Upper lobe of left lung (tissue), 6 donors: ENCODE measurements around the gene SLC6A13. TPM values are rescaled to one million over a fixed set of nuclear protein-coding genes. Genes with fewer than 3 reads are reported as not detected.

ENCODE experiments used
- ATAC-seq, 2 donors: fragments of 200-7000 bp; cut with Tn5 transposase; one replicate each; pipeline ENCODE4 v1.9.1; 2022; ENCODE audit warnings: mild to moderate bottlenecking in 2 of 2, moderate library complexity in 2 of 2; ENCODE audit not compliant: low FRiP score in 2 of 2
- DNase-seq, 2 donors: peaks; one replicate each; pipeline ENCODE4 v3.0.0-alpha.2; 2019 to 2020
- H3K27ac ChIP-seq, 4 donors: fragments of 200-600 bp; sonication (generic); one replicate each; pipeline ENCODE4 v1.5.1; 2016 to 2019
- H3K27me3 ChIP-seq, 4 donors: fragments of 200-600 bp; sonication (generic); one replicate each; pipeline ENCODE4 v1.5.1; 2017 to 2019
- H3K36me3 ChIP-seq, 4 donors: fragments of 200-600 bp; sonication (generic); one replicate each; pipeline ENCODE4 v1.5.1; 2016 to 2019
- H3K4me1 ChIP-seq, 4 donors: fragments of 200-600 bp; sonication (generic); one replicate each; pipeline ENCODE4 v1.5.1; 2018 to 2019
- H3K4me3 ChIP-seq, 4 donors: fragments of 200-600 bp; sonication (generic); one replicate each; pipeline ENCODE4 v1.5.1; 2017 to 2019; ENCODE audit warnings: mild to moderate bottlenecking in 2 of 4, moderate library complexity in 1 of 4
- H3K9me3 ChIP-seq, 4 donors: fragments of 200-600 bp; sonication (generic); one replicate each; pipeline ENCODE4 v1.5.1; 2018 to 2019
- EP300 ChIP-seq, 4 donors: sonication (generic); formaldehyde crosslinking; IDR thresholded peaks; one replicate each; pipeline ENCODE4 v1.5.1; 2017; ENCODE audit warnings: antibody characterized with exemption in 4 of 4, control low read depth in 2 of 4
- POLR2A ChIP-seq, 4 donors: fragments of 450-650 bp; IDR thresholded peaks; one replicate each; pipeline ENCODE4 v1.5.1; 2016 to 2017; ENCODE audit warnings: antibody characterized with exemption in 4 of 4, mild to moderate bottlenecking in 2 of 4
- POLR2AphosphoS5 ChIP-seq, 2 donors: sonication (generic); formaldehyde crosslinking; IDR thresholded peaks; one replicate each; pipeline ENCODE4 v1.5.1; 2017; ENCODE audit warnings: antibody characterized with exemption in 2 of 2
- WGBS, 2 donors: methylation state at CpG; one replicate each; pipeline ENCODE4 v1.1.5; 2017 to 2018; 5-methylcytosine and 5-hydroxymethylcytosine counted together
- total RNA-seq, 6 donors: library from RNA; depleted of rRNA in 4 of 6; stranded (reverse); fragments of >200 nt in 4 of 6; gene quantifications; one replicate each; pipeline versions ENCODE4 v1.1.0 to v1.2.1, GENCODE V29; 2016 to 2021
- TF ChIP-seq, protein P1 (sequence below), 6 experiments: fragments of 450-650 bp in 4 of 6; fragments of 200-600 bp in 2 of 6; sonication (generic) in 2 of 6; IDR thresholded peaks; one replicate each; pipeline ENCODE4 v1.5.1; 2016 to 2019; ENCODE audit warnings: antibody characterized with exemption in 6 of 6
- donor health status: DM: no; HTN: no; CAD: no; lungs with moderate emphysema.
- donor health status: DM: no; HTN: yes; CAD: no; lungs with severe emphysema.

SLC6A13 gene
- total RNA-seq, 6 donors from 2014 or later, result 1.6 to 2.3 (median 2.0) TPM; not detected in 1

DNA sequence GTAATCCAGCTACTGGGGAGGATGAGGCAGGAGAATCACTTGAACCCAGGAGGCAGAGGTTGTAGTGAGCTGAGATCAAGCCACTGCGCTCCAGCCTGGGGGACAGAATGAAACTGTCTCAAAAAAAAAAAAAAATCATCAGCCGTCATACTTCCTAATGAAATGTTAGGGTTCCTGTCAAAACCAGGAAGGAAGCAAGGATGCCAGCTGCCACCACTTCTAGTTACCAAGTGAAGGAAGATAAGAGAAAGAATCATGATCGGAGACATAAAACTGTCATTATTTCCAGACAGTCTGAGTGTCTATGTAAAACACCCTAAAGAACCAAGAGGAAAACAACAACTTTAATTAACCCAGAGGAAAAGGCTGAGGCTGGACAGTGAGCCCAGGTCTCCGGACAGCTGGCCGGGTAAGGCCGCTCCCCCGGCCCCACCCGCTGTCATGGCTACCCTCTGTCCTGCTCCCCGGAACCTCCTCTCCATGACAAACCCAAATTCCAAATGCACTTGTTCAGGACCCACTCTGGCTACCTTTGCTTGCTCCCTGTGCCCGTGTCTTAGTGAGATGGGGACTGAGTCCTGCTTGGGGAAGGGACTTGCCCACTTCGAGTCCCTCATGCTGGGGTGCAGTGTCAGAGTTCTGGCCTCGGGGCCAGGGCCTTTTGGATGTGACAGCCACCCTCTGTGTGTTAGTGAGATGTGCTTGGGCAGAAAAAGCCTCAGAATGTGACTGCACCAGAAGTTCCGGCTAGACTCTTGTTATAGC, 77.6 kb downstream of the SLC6A13 start:
- Histone ChIP-seq H3K9me3 (no peaks in the 10 kb centered on the region), H3K4me3 (no peak overlapping the region), H3K27ac (no peak overlapping the region), H3K36me3 (no peaks in the 10 kb centered on the region), H3K4me1 (peaks cover 6 to 26% (median 8%) of the 10 kb centered on the region in 4 donors), H3K27me3 (no peaks in the 10 kb centered on the region)
- no peak for TF ChIP-seq POLR2A (IDR thresholded peaks at IDR 0.05)
- TF ChIP-seq POLR2AphosphoS5 (IDR thresholded peaks at IDR 0.05), result no peak
- TF ChIP-seq, protein P1, sequence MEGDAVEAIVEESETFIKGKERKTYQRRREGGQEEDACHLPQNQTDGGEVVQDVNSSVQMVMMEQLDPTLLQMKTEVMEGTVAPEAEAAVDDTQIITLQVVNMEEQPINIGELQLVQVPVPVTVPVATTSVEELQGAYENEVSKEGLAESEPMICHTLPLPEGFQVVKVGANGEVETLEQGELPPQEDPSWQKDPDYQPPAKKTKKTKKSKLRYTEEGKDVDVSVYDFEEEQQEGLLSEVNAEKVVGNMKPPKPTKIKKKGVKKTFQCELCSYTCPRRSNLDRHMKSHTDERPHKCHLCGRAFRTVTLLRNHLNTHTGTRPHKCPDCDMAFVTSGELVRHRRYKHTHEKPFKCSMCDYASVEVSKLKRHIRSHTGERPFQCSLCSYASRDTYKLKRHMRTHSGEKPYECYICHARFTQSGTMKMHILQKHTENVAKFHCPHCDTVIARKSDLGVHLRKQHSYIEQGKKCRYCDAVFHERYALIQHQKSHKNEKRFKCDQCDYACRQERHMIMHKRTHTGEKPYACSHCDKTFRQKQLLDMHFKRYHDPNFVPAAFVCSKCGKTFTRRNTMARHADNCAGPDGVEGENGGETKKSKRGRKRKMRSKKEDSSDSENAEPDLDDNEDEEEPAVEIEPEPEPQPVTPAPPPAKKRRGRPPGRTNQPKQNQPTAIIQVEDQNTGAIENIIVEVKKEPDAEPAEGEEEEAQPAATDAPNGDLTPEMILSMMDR (IDR thresholded peaks at IDR 0.05), result no peak
- ATAC-seq (no peak), DNase-seq (no peak)
- 55 to 62% methylated on average over 11 to 13 of the region's 13 CpGs for WGBS, 2 donors

DNA sequence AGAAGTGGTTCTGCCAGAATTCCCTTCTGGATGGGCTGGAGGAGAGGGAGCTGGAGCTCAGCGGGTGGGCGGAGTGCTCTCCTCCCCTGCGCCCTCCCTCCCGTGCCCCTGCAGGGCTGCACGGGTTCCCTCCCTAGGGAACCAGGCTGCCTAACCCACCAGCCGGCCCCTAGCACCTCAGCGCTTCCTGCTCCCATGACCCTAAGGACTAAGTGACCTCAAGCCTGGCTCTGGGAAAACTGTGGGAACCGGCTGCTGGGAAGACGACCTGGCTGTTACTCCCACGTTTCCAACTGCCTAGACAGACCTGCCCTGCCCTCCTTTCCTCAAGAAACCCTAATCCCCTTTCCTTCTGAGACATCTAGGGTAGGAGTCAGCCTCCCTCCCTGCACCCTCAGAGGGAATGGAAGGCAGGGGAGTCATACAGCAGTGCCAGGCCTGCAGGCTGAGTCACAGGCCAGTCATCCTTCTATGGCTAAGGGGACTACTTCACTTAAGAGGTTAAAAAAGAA, 80.2 kb downstream of the SLC6A13 start:
- 71% methylated on average over 10 of the region's 10 CpGs; no CpG with 5 or more reads in 1 of the 2 donors for WGBS, 2 donors
- H3K27ac ChIP-seq, result no peak overlapping the region
- DNase-seq, result no peak
- peaks cover 0 to 15% (median 2%) of the 10 kb centered on the region in 4 donors for H3K4me1 ChIP-seq
- H3K4me3 ChIP-seq, result peak overlapping the region in 1 of 4 donors; percentile 19
- no peaks in the 10 kb centered on the region for H3K27me3 ChIP-seq
- ATAC-seq, result no peak
- H3K36me3 ChIP-seq, result no peaks in the 10 kb centered on the region
- TF ChIP-seq EP300 (IDR thresholded peaks at IDR 0.05), result peak in 1 of 4 donors; percentile 69
- TF ChIP-seq POLR2AphosphoS5 (IDR thresholded peaks at IDR 0.05), result peak; percentile 7 to 60
- TF ChIP-seq, protein P1 (IDR thresholded peaks at IDR 0.05), result no peak
- TF ChIP-seq POLR2A (IDR thresholded peaks at IDR 0.05), result no peak
- no peaks in the 10 kb centered on the region for H3K9me3 ChIP-seq

DNA sequence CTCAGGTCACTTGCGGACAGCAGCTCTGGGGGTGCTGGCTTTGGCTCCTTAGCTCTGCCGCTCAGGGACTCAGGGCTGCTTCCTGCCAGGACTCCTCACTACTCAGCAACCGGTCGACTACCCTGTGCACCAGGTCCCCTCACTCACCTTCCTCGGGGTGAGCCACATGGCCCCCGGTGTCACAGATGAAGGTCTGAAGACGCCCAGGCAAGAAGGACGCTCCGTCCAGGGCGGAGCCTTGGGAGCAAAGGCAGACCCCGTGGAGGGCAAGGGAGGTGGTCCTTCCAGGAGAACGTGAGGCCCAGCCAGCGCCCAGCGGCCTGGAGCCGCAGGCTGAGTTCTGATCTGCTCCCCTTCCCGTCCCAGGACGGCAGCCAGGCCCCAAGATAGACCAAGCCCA, 80.7 kb downstream of the SLC6A13 start:
- no peaks in the 10 kb centered on the region for H3K27me3 ChIP-seq
- peak overlapping the region in 1 of 4 donors; percentile 21 for H3K27ac ChIP-seq
- TF ChIP-seq POLR2AphosphoS5 (IDR thresholded peaks at IDR 0.05), result no peak
- TF ChIP-seq, protein P1 (IDR thresholded peaks at IDR 0.05), result no peak
- TF ChIP-seq EP300 (IDR thresholded peaks at IDR 0.05), result no peak
- TF ChIP-seq POLR2A (IDR thresholded peaks at IDR 0.05), result no peak
- peaks cover 0 to 15% (median 2%) of the 10 kb centered on the region in 4 donors for H3K4me1 ChIP-seq
- no peak for ATAC-seq
- peak overlapping the region in 3 of 4 donors; percentile 1 to 19 (median 3) for H3K4me3 ChIP-seq
- H3K36me3 ChIP-seq, result no peaks in the 10 kb centered on the region
- H3K9me3 ChIP-seq, result no peaks in the 10 kb centered on the region
- WGBS, 2 donors, result 68 to 91% methylated on average over 8 to 17 of the region's 17 CpGs
- no peak for DNase-seq

DNA sequence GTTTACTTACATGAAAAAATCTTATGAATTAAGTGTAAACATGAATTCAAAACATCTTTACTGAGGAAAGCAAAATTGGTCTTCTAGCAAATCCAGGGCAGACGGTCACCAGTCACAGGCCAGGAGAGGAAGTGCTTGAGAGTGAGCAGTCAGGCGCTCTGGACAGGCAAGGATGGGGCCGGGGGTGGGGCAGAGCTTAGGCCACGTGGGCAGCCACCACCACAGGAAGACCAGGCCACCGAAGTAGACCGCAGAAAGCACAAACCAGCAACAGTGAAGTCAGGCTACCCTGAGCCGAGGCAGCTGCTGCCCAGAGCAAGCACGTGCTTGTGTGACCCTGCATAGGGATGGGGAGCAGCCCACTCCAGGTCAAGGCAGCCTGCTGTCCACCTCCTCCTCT, 82.2 kb downstream of the SLC6A13 start:
- ATAC-seq, result peak in 1 of 2 donors; percentile 69
- TF ChIP-seq POLR2AphosphoS5 (IDR thresholded peaks at IDR 0.05) (peak in 1 of 2 donors; percentile 20), POLR2A (IDR thresholded peaks at IDR 0.05) (peak in 1 of 4 donors; percentile 28), EP300 (IDR thresholded peaks at IDR 0.05) (no peak)
- WGBS, 2 donors, result 37 to 42% methylated on average over 6 to 8 of the region's 8 CpGs

DNA sequence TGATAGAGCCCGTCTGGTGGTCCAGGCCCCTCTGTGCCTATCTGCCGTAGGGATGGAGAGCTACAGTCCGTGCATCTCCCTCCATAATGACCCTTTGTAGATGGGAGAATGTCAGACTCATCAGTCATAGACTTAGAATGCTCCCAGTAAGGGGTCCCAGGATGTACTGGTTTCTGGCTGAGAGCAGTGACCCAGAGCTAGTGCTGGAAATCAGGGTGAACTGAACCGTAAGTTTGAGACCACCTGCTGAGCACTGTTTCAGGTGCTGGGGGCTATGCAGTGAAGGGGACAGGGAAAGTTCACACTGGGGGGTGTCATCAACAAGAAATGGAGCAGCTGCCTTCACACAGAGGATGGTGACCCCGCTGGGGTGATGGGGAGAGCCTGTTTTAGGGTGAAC, 82.8 kb downstream of the SLC6A13 start:
- no peaks in the 10 kb centered on the region for H3K9me3 ChIP-seq
- H3K36me3 ChIP-seq, result no peaks in the 10 kb centered on the region
- no peak overlapping the region for H3K4me3 ChIP-seq
- DNase-seq, result no peak
- no peaks in the 10 kb centered on the region for H3K27me3 ChIP-seq
- TF ChIP-seq POLR2A (IDR thresholded peaks at IDR 0.05), result no peak
- no peak for TF ChIP-seq POLR2AphosphoS5 (IDR thresholded peaks at IDR 0.05)
- TF ChIP-seq EP300 (IDR thresholded peaks at IDR 0.05), result no peak
- TF ChIP-seq, protein P1 (IDR thresholded peaks at IDR 0.05), result no peak
- 85 to 87% methylated on average over 2 to 5 of the region's 5 CpGs for WGBS, 2 donors
- no peak for ATAC-seq
- H3K27ac ChIP-seq, result peak overlapping the region in 2 of 4 donors; percentile 40 to 41
- peaks cover 0 to 15% (median 2%) of the 10 kb centered on the region in 4 donors for H3K4me1 ChIP-seq

More for the DNA sequence above, 82.2 kb downstream of the SLC6A13 start:
- Histone ChIP-seq H3K36me3 (no peaks in the 10 kb centered on the region), H3K27ac (peak overlapping the region in 1 of 4 donors; percentile 40), H3K4me1 (peaks cover 0 to 15% (median 2%) of the 10 kb centered on the region in 4 donors), H3K4me3 (peak overlapping the region in 1 of 4 donors; percentile 19), H3K27me3 (no peaks in the 10 kb centered on the region), H3K9me3 (no peaks in the 10 kb centered on the region)
- DNase-seq, result peak in 1 of 2 donors; percentile 66
